Measurements from ENCODE around the gene WDR47.

DNA sequence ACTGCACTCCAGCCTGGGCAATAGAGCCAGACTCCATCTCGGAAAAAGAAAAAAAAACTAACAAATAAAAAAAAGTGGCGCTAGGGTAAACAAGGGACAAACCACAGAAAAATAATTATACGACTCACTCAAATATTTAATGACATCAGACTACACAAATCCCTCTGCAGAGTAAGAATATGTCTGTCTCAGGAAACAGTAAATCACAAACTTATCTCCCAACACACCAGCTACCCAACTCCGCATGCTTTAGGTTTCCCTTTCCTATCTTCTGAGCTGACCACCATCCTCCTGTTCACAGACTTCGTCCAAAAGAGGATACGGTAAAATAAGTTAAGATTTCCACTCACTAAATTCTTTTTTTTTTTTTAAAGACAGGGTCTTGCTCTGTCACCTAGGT, 16.2 kb downstream of the WDR47 start:
- TF ChIP-seq CTCF (IDR thresholded peaks at IDR 0.05; ENCODE audit: low read depth, low read length, missing input control): no peak
- TF ChIP-seq GABPA (IDR thresholded peaks at IDR 0.05 in 1 of 2, conservative IDR thresholded peaks at IDR 0.05 in 1 of 2): no peak
- TF ChIP-seq RAD21 (IDR thresholded peaks at IDR 0.05): no peak
- no peak for TF ChIP-seq FOXA1 (IDR thresholded peaks at IDR 0.05)
- TF ChIP-seq MAX (IDR thresholded peaks at IDR 0.05): no peak
- TF ChIP-seq SP1 (IDR thresholded peaks at IDR 0.05): no peak
- TF ChIP-seq TAF1 (conservative IDR thresholded peaks at IDR 0.05): no peak
- TF ChIP-seq REST (IDR thresholded peaks at IDR 0.05): no peak
- TF ChIP-seq EGR1 (IDR thresholded peaks at IDR 0.05; ENCODE audit: low read depth in 2 of 2): no peak
- no peak for TF ChIP-seq HNF4G (IDR thresholded peaks at IDR 0.05)
